ENCODE data around the gene PAK5. TPM values are rescaled to one million over a fixed set of nuclear protein-coding genes. Genes with fewer than 3 reads are reported as not detected.

PAK5 gene
- total RNA-seq, 4 donors from 2014 or later, result 0.05 to 6.6 (median 0.54) TPM; not detected in 1

DNA sequence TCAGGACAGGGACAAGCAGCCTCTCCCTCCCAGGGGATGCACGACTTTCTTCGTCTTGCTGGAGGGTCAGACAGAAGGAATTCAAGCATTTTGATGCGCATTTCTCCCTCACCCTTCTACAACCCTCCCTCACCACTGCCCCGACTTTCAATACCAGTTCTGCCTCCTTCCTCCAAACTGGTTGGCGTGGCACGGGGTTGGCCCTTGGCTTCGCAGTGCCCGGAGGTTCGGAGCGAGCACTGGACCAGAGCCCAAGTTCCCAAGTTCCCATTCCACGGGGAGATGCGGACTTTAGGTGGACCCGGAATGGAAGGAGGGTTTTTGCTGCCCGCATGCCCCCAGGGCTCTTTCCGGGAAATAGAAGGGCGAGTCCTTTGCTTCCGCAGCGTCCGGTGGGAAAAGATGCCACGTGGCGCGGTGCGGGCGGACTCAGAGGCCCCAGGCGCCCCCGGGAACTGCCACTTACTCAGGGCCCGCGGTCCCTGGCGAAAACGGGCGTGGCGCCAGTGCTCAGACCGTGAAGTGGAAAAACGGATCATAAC, 332.5 kb downstream of the PAK5 start:
- WGBS, 2 donors (ENCODE audit: low coverage in 1 of 2), result 21 to 25% methylated on average over 6 to 7 of the region's 34 CpGs
- no peaks in the 10 kb centered on the region for H3K36me3 ChIP-seq
- H3K4me1 ChIP-seq, result peaks cover 0 to 23% (median 0%) of the 10 kb centered on the region in 3 donors
- TF ChIP-seq EP300 (IDR thresholded peaks at IDR 0.05) (no peak), POLR2A (IDR thresholded peaks at IDR 0.05) (no peak), POLR2AphosphoS5 (IDR thresholded peaks at IDR 0.05) (no peak)
- TF ChIP-seq, protein P1, sequence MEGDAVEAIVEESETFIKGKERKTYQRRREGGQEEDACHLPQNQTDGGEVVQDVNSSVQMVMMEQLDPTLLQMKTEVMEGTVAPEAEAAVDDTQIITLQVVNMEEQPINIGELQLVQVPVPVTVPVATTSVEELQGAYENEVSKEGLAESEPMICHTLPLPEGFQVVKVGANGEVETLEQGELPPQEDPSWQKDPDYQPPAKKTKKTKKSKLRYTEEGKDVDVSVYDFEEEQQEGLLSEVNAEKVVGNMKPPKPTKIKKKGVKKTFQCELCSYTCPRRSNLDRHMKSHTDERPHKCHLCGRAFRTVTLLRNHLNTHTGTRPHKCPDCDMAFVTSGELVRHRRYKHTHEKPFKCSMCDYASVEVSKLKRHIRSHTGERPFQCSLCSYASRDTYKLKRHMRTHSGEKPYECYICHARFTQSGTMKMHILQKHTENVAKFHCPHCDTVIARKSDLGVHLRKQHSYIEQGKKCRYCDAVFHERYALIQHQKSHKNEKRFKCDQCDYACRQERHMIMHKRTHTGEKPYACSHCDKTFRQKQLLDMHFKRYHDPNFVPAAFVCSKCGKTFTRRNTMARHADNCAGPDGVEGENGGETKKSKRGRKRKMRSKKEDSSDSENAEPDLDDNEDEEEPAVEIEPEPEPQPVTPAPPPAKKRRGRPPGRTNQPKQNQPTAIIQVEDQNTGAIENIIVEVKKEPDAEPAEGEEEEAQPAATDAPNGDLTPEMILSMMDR (IDR thresholded peaks at IDR 0.05), result no peak
- no peak overlapping the region for H3K27ac ChIP-seq
- peak overlapping the region in 1 of 2 donors; percentile 23 for H3K4me3 ChIP-seq
- H3K9me3 ChIP-seq, result no peaks in the 10 kb centered on the region
- peaks cover 72% of the 10 kb centered on the region for H3K27me3 ChIP-seq
- no peak for ATAC-seq

DNA sequence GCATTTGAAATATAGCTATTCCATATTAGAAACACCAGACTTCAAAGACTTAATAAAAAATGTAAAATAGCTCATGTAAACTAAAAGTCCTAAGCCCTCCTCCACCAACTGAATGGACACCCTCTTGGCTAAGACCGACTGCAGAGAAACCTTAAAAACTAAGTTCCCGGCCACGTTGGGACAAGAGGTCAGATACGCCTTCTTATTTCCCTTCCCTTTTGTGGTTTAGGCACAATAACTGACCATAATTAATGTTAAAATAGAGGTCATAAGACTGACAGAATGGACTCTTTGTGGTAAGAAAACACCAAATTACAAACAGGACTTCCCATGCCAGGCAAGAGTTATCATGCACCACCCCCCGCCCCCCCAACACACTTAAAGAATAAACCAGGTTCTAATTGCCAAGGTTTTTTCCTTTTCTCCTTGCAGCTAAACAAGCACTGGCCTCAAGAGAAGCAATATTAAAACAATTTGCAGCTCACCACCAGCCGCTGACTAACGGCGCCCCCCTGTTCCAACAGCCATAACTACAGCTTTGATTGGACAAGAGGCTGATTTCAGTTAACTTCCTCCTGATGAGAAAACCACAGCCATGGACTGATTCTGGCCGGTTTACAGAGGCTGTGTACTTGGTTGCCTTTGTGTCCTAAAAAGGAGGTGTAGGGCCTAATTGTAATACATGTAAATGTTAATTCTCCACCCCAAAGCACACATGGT, 335.2 kb downstream of the PAK5 start:
- H3K4me1 ChIP-seq, result peaks cover 0 to 23% (median 0%) of the 10 kb centered on the region in 3 donors
- TF ChIP-seq EP300 (IDR thresholded peaks at IDR 0.05) (no peak), POLR2AphosphoS5 (IDR thresholded peaks at IDR 0.05) (no peak)
- TF ChIP-seq, protein P1 (IDR thresholded peaks at IDR 0.05), result no peak

DNA sequence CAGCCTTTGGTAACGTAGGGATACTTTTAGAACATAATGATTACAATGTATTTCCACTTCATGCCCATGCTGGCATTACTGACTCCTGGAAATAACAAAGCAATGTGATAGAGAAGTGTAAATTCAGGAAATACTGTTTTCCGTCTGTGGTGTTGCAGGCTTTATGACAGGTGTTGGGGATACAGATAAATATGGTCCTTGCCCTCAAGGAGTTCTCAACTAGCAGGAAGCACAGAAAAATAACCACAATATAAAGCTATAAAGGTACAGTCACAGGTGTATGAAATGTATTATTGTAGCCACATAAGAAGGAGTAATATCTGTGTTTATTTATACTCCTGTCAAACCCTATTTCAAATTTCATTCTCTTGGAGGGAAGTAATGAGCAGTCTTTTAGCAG, 337.4 kb downstream of the PAK5 start:
- no peak for ATAC-seq
- H3K27ac ChIP-seq, result no peak overlapping the region
- no peaks in the 10 kb centered on the region for H3K36me3 ChIP-seq
- no peak overlapping the region for H3K4me3 ChIP-seq
- H3K9me3 ChIP-seq, result no peaks in the 10 kb centered on the region
- H3K4me1 ChIP-seq, result peaks cover 0 to 5% (median 0%) of the 10 kb centered on the region in 3 donors
- WGBS, 2 donors (ENCODE audit: low coverage in 1 of 2), result 69 to 75% methylated on average over 2 of the region's 2 CpGs
- H3K27me3 ChIP-seq, result peaks cover 24% of the 10 kb centered on the region
- TF ChIP-seq, protein P1 (IDR thresholded peaks at IDR 0.05), result no peak
- TF ChIP-seq EP300 (IDR thresholded peaks at IDR 0.05) (no peak), POLR2A (IDR thresholded peaks at IDR 0.05) (no peak)

More for the DNA sequence above, 335.2 kb downstream of the PAK5 start:
- H3K27ac ChIP-seq, result no peak overlapping the region
- WGBS, 2 donors (ENCODE audit: low coverage in 1 of 2), result 53 to 54% methylated on average over 8 of the region's 9 CpGs
- ATAC-seq, result no peak
- H3K9me3 ChIP-seq, result no peaks in the 10 kb centered on the region
- H3K27me3 ChIP-seq, result peaks cover 46% of the 10 kb centered on the region
- H3K36me3 ChIP-seq, result no peaks in the 10 kb centered on the region
- no peak overlapping the region for H3K4me3 ChIP-seq

DNA sequence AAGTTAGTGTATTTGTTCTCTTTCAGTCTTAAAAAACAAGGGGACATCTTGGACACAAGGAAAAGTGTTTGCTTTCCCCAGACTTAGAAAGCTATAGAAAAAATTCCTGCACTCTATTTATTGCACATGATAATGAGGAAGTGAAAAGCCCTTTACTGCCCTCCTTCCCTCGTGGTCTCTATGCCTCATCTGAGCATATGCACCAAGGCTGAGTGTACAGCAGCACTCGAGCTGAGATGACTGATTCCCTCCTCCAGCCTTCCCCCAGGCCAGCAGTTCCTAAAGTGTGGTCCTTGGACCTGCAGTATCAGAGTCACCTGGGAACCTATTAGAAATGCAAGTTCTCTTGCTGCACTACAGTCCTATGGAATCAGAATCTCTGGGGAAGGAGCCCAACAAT, 338.8 kb downstream of the PAK5 start:
- TF ChIP-seq, protein P1 (IDR thresholded peaks at IDR 0.05), result no peak
- TF ChIP-seq EP300 (IDR thresholded peaks at IDR 0.05), result no peak
- no peak for TF ChIP-seq POLR2AphosphoS5 (IDR thresholded peaks at IDR 0.05)
- no peak for TF ChIP-seq POLR2A (IDR thresholded peaks at IDR 0.05)
- no peak for ATAC-seq
- Histone ChIP-seq H3K4me1 (peaks cover 0 to 6% (median 0%) of the 10 kb centered on the region in 3 donors), H3K36me3 (no peaks in the 10 kb centered on the region), H3K9me3 (no peaks in the 10 kb centered on the region), H3K27me3 (peaks cover 10% of the 10 kb centered on the region), H3K4me3 (no peak overlapping the region), H3K27ac (no peak overlapping the region)
- 8% methylated on average over 2 of the region's 2 CpGs; no CpG with 5 or more reads in 1 of the 2 donors for WGBS, 2 donors (ENCODE audit: low coverage in 1 of 2)
